WERI-Rb-1 (cell line): ENCODE measurements around the gene MSX2.

Experiments used
- DNase-seq: peaks from one replicate; pipeline ENCODE4 v3.0.0-alpha.2; 2020
- H3K27ac ChIP-seq: fragments of 250-450 bp; sonication (Bioruptor Pico); 2 replicates; pipeline ENCODE4 v1.5.1; 2020; ENCODE audit warnings: mild to moderate bottlenecking, moderate library complexity
- H3K27me3 ChIP-seq: fragments of 250-450 bp; sonication (Bioruptor Pico); 2 replicates; pipeline ENCODE4 v1.5.1; 2021; ENCODE audit warnings: mild to moderate bottlenecking, low read depth, moderate library complexity; ENCODE audit not compliant: insufficient read depth, severe bottlenecking
- H3K36me3 ChIP-seq: fragments of 250-450 bp; sonication (Bioruptor Pico); 2 replicates; pipeline ENCODE4 v1.5.1; 2020; ENCODE audit warnings: mild to moderate bottlenecking, moderate library complexity
- H3K4me3 ChIP-seq: 2 replicates; pipeline ENCODE4 v1.5.1; 2011; ENCODE audit warnings: low read depth, mild to moderate bottlenecking, control low read depth, low read length
- H3K9me3 ChIP-seq: fragments of 250-450 bp; sonication (Bioruptor Pico); 2 replicates; pipeline ENCODE4 v1.5.1; 2021; ENCODE audit warnings: mild to moderate bottlenecking, moderate library complexity; ENCODE audit not compliant: severe bottlenecking
- TF ChIP-seq, protein P1 (sequence below): IDR thresholded peaks from 2 replicates; pipeline ENCODE4 v1.5.1; 2011; ENCODE audit warnings: low read depth, mild to moderate bottlenecking, control low read depth, inconsistent platforms, low read length

The MSX2 gene

DNA sequence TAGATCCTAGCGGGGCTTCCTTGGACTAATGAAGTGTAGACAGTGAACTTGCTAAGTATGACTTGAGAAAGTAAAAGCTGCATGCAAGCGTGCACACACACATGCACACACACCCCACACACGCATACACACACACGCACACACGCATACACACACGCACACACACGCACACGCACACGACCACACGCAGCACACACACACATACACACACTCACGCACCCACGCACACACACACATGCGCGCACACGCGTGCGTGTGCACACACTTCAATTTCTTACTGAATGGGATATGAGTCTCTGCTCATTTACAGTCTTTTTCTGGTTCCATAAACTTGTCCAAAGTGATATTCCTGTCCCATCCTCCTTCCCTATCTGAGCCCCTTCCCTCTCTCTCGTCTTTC lies 41.2 kb downstream of the MSX2 start:
- H3K9me3 ChIP-seq: no peaks in the 10 kb centered on the region
- TF ChIP-seq, protein P1, sequence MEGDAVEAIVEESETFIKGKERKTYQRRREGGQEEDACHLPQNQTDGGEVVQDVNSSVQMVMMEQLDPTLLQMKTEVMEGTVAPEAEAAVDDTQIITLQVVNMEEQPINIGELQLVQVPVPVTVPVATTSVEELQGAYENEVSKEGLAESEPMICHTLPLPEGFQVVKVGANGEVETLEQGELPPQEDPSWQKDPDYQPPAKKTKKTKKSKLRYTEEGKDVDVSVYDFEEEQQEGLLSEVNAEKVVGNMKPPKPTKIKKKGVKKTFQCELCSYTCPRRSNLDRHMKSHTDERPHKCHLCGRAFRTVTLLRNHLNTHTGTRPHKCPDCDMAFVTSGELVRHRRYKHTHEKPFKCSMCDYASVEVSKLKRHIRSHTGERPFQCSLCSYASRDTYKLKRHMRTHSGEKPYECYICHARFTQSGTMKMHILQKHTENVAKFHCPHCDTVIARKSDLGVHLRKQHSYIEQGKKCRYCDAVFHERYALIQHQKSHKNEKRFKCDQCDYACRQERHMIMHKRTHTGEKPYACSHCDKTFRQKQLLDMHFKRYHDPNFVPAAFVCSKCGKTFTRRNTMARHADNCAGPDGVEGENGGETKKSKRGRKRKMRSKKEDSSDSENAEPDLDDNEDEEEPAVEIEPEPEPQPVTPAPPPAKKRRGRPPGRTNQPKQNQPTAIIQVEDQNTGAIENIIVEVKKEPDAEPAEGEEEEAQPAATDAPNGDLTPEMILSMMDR: no peak

DNA sequence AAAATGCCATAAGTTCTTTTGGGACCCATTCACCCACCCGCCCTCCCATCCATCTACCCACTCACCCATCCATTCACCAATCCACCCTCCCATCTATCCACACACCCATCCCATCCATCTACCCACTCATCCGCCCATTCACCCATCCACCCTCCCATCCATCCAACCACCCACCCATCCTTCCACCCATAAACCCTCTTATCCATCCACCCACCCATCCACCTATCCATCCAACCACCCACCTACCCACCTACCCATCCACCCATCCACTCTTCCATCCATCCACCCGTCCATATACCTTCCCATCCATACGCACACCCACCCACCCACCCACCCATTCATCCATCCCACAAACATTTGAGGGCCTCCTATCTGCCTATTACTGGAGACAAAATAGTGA lies 43.3 kb downstream of the MSX2 start:
- H3K9me3 ChIP-seq: no peaks in the 10 kb centered on the region
- DNase-seq: no peak
- no peak overlapping the region for H3K4me3 ChIP-seq
- TF ChIP-seq, protein P1: no peak
- peaks cover 80% of the 10 kb centered on the region for H3K27me3 ChIP-seq
- no peaks in the 10 kb centered on the region for H3K36me3 ChIP-seq
- H3K27ac ChIP-seq: no peak overlapping the region

More for the DNA sequence above, 41.2 kb downstream of the MSX2 start:
- no peak overlapping the region for H3K4me3 ChIP-seq
- H3K36me3 ChIP-seq: no peaks in the 10 kb centered on the region
- H3K27ac ChIP-seq: no peak overlapping the region
- DNase-seq: no peak
- peaks cover 67% of the 10 kb centered on the region for H3K27me3 ChIP-seq

- Histone ChIP-seq H3K27ac (no peak overlapping the region), H3K9me3 (no peaks in the 10 kb centered on the region), H3K36me3 (no peaks in the 10 kb centered on the region), H3K27me3 (peaks cover 79% of the 10 kb centered on the region), H3K4me3 (no peak overlapping the region)
- TF ChIP-seq, protein P1: no peak
- DNase-seq: no peak
Observed at GRCh38 chr5:174769005-174769404, 44.6 kb downstream of the MSX2 start.

DNA sequence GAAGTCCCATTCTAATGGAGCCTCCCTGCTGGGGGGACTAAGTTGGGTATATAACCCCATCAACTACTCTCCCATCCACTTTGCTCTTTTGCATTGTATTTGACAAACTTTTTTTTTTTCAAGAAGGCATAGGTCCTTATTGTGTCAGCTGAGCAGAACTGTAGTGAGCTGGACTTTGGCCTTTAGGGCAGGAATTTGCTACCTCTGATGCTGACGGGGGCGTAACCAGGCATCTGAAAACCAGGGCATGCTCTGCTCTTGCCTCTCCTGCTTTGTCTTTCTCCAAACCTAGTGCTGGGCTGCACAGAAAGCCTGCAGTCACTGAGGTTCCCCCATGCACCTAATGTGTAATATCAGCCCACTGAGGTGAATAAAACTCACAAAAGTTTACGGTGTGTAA lies 49.0 kb downstream of the MSX2 start:
- no peak for DNase-seq
- Histone ChIP-seq H3K4me3 (no peak overlapping the region), H3K9me3 (no peaks in the 10 kb centered on the region), H3K27ac (no peak overlapping the region), H3K36me3 (no peaks in the 10 kb centered on the region), H3K27me3 (peaks cover 76% of the 10 kb centered on the region)
- TF ChIP-seq, protein P1: no peak

DNA sequence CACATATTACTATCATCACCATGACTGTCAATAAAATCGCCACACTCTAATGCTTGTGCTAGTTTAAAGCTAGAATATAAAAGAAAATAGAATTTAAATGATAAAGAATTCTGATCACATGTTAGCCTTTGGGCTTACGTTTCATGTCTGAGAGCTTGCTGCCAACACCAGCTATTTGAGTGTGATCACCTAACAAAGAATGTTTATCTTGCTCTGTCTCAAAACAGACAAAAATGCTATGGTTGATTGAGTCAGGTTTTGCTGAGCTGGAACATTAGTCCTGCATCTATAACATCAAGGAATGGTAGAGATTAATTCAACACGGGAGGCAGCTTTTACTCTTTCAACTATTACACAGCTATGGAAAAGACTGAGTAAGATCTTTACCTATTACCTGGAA lies 50.7 kb downstream of the MSX2 start:
- TF ChIP-seq, protein P1: no peak
- no peak for DNase-seq
- peaks cover 60% of the 10 kb centered on the region for H3K27me3 ChIP-seq
- H3K9me3 ChIP-seq: no peaks in the 10 kb centered on the region
- no peak overlapping the region for H3K4me3 ChIP-seq
- no peak overlapping the region for H3K27ac ChIP-seq
- H3K36me3 ChIP-seq: no peaks in the 10 kb centered on the region

- no peaks in the 10 kb centered on the region for H3K9me3 ChIP-seq
- DNase-seq: no peak
- H3K27ac ChIP-seq: no peak overlapping the region
- H3K36me3 ChIP-seq: no peaks in the 10 kb centered on the region
- no peak overlapping the region for H3K4me3 ChIP-seq
- H3K27me3 ChIP-seq: peaks cover 47% of the 10 kb centered on the region
- TF ChIP-seq, protein P1: no peak
Observed at GRCh38 chr5:174777111-174777510, 52.7 kb downstream of the MSX2 start.
